HG03442 (cell line): ENCODE data around the gene ATP8B4.

Source experiments
- ATAC-seq: cut with Tn5 transposase; IDR thresholded peaks from one replicate; pipeline ENCODE4 v1.9.1; 2021; ENCODE audit warnings: mild to moderate bottlenecking, moderate library complexity; ENCODE audit not compliant: unreplicated experiment

ATP8B4 gene

GRCh38 chr15:50067254-50067653, 51.8 kb downstream of the ATP8B4 start:
- no peak for ATAC-seq

- ATAC-seq, result no peak
Observed at GRCh38 chr15:50066666-50067065, 52.4 kb downstream of the ATP8B4 start.

GRCh38 chr15:50066202-50066601, 52.8 kb downstream of the ATP8B4 start:
- no peak for ATAC-seq

- ATAC-seq, result no peak
Observed at GRCh38 chr15:50065279-50065678, 53.8 kb downstream of the ATP8B4 start.

- no peak for ATAC-seq
Observed at GRCh38 chr15:50064673-50065072, 54.4 kb downstream of the ATP8B4 start.

- ATAC-seq, result no peak
Observed at GRCh38 chr15:50063226-50063625, 55.8 kb downstream of the ATP8B4 start.

- no peak for ATAC-seq
Observed at GRCh38 chr15:50061503-50061902, 57.5 kb downstream of the ATP8B4 start.

- ATAC-seq, result no peak
Observed at GRCh38 chr15:50059883-50060282, 59.1 kb downstream of the ATP8B4 start.

- ATAC-seq, result no peak
Observed at GRCh38 chr15:50059203-50059772, 59.7 kb downstream of the ATP8B4 start.

GRCh38 chr15:50057905-50058639, 61.0 kb downstream of the ATP8B4 start:
- ATAC-seq, result no peak

GRCh38 chr15:50057196-50057595, 61.8 kb downstream of the ATP8B4 start:
- ATAC-seq, result no peak

- ATAC-seq, result no peak
Observed at GRCh38 chr15:50055750-50056157, 63.3 kb downstream of the ATP8B4 start.

GRCh38 chr15:50055332-50055731, 63.7 kb downstream of the ATP8B4 start:
- ATAC-seq, result no peak

GRCh38 chr15:50053055-50053856, 65.8 kb downstream of the ATP8B4 start:
- no peak for ATAC-seq

- no peak for ATAC-seq
Observed at GRCh38 chr15:50051811-50052419, 67.1 kb downstream of the ATP8B4 start.

- no peak for ATAC-seq
Observed at GRCh38 chr15:50050986-50051743, 67.9 kb downstream of the ATP8B4 start.

- no peak for ATAC-seq
Observed at GRCh38 chr15:50049871-50050270, 69.2 kb downstream of the ATP8B4 start.

- no peak for ATAC-seq
Observed at GRCh38 chr15:50046867-50047266, 72.2 kb downstream of the ATP8B4 start.

- no peak for ATAC-seq
Observed at GRCh38 chr15:50046159-50046558, 72.9 kb downstream of the ATP8B4 start.

- ATAC-seq, result no peak
Observed at GRCh38 chr15:50044904-50045303, 74.1 kb downstream of the ATP8B4 start.

- ATAC-seq, result no peak
Observed at GRCh38 chr15:50044406-50044805, 74.6 kb downstream of the ATP8B4 start.
